Measurements from ENCODE around the gene THOC7. TPM values are rescaled to one million over a fixed set of nuclear protein-coding genes. Genes with fewer than 3 reads are reported as not detected.

Gene THOC7
- total RNA-seq, 1 donor, result 68.0 TPM

DNA sequence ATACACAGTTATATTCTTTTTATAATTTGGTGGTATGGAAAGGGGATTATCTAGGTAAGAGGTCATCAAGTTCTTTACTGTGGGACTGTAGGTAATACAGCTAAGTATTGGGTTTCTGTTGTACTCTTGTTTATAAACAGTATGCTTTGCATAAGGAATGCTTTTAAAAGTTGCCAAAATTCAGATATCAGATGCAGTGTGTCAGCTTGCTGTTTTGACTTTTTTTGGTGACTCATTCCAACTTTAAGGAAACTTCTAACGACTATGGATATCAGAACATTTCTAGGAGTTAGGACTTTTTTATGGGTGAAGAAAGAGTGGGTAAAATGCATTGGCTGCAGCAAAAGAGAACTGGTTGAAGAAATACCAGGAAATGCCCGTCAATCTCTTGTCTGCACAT lies 45.8 kb upstream of the THOC7 start:
- peak; percentile 35 for DNase-seq (ENCODE audit: low read depth)
- TF ChIP-seq, protein P1, sequence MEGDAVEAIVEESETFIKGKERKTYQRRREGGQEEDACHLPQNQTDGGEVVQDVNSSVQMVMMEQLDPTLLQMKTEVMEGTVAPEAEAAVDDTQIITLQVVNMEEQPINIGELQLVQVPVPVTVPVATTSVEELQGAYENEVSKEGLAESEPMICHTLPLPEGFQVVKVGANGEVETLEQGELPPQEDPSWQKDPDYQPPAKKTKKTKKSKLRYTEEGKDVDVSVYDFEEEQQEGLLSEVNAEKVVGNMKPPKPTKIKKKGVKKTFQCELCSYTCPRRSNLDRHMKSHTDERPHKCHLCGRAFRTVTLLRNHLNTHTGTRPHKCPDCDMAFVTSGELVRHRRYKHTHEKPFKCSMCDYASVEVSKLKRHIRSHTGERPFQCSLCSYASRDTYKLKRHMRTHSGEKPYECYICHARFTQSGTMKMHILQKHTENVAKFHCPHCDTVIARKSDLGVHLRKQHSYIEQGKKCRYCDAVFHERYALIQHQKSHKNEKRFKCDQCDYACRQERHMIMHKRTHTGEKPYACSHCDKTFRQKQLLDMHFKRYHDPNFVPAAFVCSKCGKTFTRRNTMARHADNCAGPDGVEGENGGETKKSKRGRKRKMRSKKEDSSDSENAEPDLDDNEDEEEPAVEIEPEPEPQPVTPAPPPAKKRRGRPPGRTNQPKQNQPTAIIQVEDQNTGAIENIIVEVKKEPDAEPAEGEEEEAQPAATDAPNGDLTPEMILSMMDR (IDR thresholded peaks at IDR 0.05; ENCODE audit: insufficient read depth, low read length), result no peak
- no peak overlapping the region for H3K4me3 ChIP-seq (ENCODE audit: low read depth, low read length)

DNA sequence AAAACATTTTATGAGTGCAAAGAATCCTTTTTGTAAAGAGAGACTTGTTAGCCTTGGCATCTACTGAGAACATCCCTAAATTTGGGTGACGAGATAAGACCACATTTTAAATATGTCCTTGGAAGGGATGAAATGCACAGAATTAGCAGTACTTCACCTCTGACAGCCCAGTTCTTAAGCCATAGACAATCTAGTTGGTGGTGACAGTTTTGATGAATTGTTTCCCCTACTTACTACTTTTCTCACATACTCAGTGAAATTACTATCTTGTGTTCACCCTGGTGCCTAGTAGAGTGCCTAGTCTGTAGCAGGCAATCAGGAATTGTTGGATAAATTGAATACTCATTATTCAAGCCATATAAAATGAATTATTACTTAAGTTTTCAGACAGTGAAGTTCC lies 45.2 kb upstream of the THOC7 start:
- DNase-seq (ENCODE audit: low read depth), result no peak
- no peak overlapping the region for H3K4me3 ChIP-seq (ENCODE audit: low read depth, low read length)
- TF ChIP-seq, protein P1 (IDR thresholded peaks at IDR 0.05; ENCODE audit: insufficient read depth, low read length), result no peak

DNA sequence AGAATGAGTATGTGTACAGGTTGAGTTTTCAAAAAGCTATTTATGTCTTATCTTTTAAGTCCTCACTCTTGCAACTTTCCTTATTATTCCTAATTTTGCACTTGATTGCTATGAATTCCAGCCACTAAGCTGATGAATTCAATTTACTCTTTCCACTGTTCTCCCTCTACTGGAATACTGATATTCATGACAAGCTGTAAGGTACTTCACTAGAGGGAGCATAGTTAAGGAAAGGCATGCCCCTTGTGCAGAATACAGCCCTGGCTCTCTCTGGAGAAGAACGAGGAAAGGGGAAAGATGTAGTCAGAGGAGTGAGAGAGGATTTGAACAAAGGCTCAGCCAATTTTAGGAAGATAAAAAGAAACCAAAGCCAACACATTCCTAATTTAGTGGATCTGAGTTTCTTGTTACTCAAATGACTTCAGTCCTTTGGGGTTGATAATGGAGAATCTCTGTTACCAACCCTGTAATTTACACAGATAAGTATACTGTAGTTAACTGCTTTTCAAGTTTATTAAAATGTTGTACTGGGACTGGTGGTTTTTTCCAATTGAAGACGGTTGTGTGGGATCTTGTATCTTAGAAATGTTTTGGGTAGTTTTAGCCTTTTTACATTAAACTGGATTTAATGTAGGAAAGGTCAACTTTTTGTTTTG lies 44.6 kb upstream of the THOC7 start:
- no peak overlapping the region for H3K4me3 ChIP-seq (ENCODE audit: low read depth, low read length)
- peak; percentile 67 for DNase-seq (ENCODE audit: low read depth)
- TF ChIP-seq, protein P1 (IDR thresholded peaks at IDR 0.05; ENCODE audit: insufficient read depth, low read length), result peak; percentile 58

DNA sequence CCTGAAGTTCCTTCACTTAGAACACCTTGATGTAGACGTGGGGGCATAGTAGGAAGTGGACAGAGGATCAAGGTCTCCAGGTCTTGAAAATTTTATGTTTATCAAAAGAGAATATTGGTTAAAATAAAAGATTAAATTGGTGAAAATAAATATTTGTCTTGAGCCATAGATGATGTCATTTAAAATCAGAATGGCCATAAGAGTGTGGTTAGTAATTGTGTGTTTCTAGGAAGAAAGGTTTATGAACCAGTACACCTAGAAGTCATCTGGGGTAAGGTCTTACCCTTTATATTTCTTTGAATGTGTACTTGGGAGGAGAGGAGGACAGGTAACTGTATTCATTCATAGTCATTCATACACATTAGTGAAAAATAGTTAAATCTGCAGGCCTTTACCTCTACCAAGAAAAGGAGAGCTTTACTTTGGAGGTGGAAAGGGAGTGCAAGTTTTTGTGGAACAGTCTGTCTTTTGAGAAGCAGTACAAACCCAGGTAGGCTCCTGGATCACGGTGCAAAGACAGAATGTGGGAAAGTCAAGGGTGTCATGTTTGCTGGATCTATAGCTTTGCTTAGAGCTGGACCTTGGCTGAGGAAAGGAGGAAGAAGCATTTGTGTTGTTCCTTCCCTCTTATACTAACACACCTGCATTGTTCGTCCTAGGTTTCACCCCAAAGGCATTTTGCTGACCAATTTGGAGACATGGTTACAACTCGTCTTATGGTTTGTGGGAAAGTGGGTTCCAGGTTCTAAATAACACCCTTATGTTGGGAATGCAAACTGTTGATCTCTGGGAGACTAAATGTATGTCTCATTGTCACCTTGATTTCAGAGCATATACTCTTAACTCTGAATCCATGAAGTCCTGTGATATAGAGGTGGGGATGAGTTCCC lies 42.4 kb upstream of the THOC7 start:
- TF ChIP-seq, protein P1 (IDR thresholded peaks at IDR 0.05; ENCODE audit: insufficient read depth, low read length), result no peak
- DNase-seq (ENCODE audit: low read depth), result no peak

DNA sequence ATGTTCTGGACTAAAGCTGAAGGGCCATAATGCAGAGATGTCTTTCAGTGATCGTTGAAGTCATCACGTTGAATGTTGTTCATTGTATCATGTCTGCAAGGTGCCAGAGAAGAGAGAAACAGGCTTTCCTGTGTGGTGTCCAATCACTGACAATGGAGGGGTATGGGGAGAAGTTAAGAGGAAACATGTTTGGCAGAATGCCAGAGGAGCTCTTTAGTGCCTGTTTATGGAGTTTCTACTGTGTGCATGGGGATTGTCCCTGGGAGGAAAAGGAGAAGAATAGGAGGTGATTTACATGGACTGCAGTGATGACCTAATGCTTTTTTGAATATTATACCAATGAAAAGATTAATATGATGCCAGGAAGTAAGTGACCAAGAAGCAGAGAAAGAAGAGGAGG lies 36.9 kb upstream of the THOC7 start:
- no peak overlapping the region for H3K4me3 ChIP-seq (ENCODE audit: low read depth, low read length)
- DNase-seq (ENCODE audit: low read depth), result no peak
- TF ChIP-seq, protein P1 (IDR thresholded peaks at IDR 0.05; ENCODE audit: insufficient read depth, low read length), result no peak

More for the DNA sequence above, 42.4 kb upstream of the THOC7 start:
- H3K4me3 ChIP-seq (ENCODE audit: low read depth, low read length), result no peak overlapping the region

DNA sequence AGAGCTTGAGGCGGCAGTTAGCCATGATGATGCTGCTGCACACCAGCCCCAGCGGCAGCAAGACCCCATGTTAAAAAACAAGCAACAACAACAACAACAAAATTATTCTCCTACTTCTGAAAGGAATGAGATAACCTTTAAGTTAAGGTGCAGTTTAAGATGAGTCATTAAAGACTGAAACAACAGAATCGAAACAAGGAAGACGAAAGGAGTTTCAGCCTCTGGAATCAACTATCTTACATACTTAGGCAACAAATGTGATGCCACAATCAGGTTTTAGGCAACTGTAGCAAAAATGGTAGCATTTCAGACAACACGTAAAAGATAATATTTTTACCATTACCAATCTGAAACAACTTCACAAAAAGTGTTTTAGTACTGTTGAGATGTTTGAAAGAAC lies 36.4 kb upstream of the THOC7 start:
- H3K4me3 ChIP-seq (ENCODE audit: low read depth, low read length), result no peak overlapping the region
- TF ChIP-seq, protein P1 (IDR thresholded peaks at IDR 0.05; ENCODE audit: insufficient read depth, low read length), result no peak
- no peak for DNase-seq (ENCODE audit: low read depth)
